Kidney capillary endothelial cell (primary cell): ENCODE measurements around the gene SERPINF2.
"Not testable (repeated sequence)": the region's sequence is repeated elsewhere in the genome, so short reads cannot be mapped to it uniquely, and the experiment has no call there.

Source experiments
- DNase-seq: peaks from one replicate; pipeline ENCODE4 v3.0.0-alpha.2; 2018; ENCODE audit warnings: low spot score

SERPINF2 gene

GRCh38 chr17:1789936-1790335 lies 47.3 kb downstream of the SERPINF2 start:
- no peak for DNase-seq

- no peak for DNase-seq
Observed at GRCh38 chr17:1792495-1793446, 50.1 kb downstream of the SERPINF2 start.

GRCh38 chr17:1793447-1793806 lies 50.8 kb downstream of the SERPINF2 start:
- no peak for DNase-seq

GRCh38 chr17:1796800-1797199 lies 54.1 kb downstream of the SERPINF2 start:
- DNase-seq = no peak

- DNase-seq = no peak
Observed at GRCh38 chr17:1797323-1797722, 54.7 kb downstream of the SERPINF2 start.

GRCh38 chr17:1797846-1798245 lies 55.2 kb downstream of the SERPINF2 start:
- not testable (repeated sequence) for DNase-seq

GRCh38 chr17:1800240-1800639 lies 57.6 kb downstream of the SERPINF2 start:
- no peak for DNase-seq

GRCh38 chr17:1800712-1801111 lies 58.0 kb downstream of the SERPINF2 start:
- DNase-seq = no peak

GRCh38 chr17:1802429-1802828 lies 59.8 kb downstream of the SERPINF2 start:
- no peak for DNase-seq

- no peak for DNase-seq
Observed at GRCh38 chr17:1803280-1803679, 60.6 kb downstream of the SERPINF2 start.
